Body of pancreas (tissue), 4 donors: ENCODE data around the gene OR51E2.

Experiments
- POLR2A ChIP-seq, 3 donors: fragments of 450-650 bp; IDR thresholded peaks; one replicate each; pipeline ENCODE4 v1.6.1; 2016; ENCODE audit warnings: antibody characterized with exemption in 3 of 3, mild to moderate bottlenecking in 2 of 3
- TF ChIP-seq, protein P1 (sequence below), 7 experiments: fragments of 450-650 bp in 4 of 7; fragments of 200-600 bp in 3 of 7; sonication (generic) in 3 of 7; IDR thresholded peaks; one replicate each; pipeline ENCODE4 v1.5.1; 2016 to 2019; ENCODE audit warnings: antibody characterized with exemption in 7 of 7

DNA sequence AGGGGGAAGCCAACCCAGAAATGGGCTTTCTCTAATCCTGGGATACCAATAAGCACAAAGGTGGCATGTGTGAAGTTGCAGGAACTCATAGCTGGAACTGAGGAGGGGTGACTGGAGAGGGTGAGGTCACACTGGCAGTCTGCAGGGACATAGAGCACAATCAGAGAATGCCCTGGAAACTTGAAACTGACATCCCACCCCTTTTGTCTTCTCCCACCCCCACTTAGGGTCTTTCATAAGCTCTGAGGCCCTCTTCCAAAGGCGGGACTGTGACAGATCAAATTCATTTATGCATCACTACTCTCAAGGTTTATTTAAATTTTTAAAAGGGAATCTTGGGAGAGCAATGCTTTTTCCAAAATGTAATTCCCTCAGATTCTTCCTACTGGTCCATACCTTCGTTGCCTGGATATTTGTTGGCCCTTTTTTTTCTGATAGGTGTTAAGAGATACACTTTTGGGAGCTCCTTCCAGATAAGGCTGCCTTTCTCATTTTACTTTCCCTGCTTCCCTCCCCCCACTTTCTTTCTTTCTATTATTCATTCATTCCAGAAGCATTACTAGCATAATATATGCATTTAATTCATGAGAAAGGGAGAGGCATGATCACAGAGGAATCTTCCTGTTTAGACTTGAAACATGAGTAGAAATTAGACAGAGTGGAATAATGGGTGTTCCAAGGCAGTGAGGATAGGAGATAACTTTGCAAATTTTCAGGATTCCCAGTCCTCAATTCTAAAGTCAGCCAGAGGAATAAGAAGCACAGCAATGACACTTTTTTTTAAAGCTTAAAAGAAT is 14.8 kb downstream of the OR51E2 start:
- TF ChIP-seq, protein P1, sequence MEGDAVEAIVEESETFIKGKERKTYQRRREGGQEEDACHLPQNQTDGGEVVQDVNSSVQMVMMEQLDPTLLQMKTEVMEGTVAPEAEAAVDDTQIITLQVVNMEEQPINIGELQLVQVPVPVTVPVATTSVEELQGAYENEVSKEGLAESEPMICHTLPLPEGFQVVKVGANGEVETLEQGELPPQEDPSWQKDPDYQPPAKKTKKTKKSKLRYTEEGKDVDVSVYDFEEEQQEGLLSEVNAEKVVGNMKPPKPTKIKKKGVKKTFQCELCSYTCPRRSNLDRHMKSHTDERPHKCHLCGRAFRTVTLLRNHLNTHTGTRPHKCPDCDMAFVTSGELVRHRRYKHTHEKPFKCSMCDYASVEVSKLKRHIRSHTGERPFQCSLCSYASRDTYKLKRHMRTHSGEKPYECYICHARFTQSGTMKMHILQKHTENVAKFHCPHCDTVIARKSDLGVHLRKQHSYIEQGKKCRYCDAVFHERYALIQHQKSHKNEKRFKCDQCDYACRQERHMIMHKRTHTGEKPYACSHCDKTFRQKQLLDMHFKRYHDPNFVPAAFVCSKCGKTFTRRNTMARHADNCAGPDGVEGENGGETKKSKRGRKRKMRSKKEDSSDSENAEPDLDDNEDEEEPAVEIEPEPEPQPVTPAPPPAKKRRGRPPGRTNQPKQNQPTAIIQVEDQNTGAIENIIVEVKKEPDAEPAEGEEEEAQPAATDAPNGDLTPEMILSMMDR (IDR thresholded peaks at IDR 0.05), result no peak
- TF ChIP-seq POLR2A (IDR thresholded peaks at IDR 0.05), result no peak
